Naive thymus-derived CD8-positive, alpha-beta T cell (primary cell): ENCODE data around the gene PEX5L. TPM values are rescaled to one million over a fixed set of nuclear protein-coding genes. Genes with fewer than 3 reads are reported as not detected.

Experiments
- ATAC-seq, 2 donors: fragments of 150-1000 bp; cut with Tn5 transposase in 1 of 2; sonication (Bioruptor Pico), chemical (Tn5 transposase) in 1 of 2; 1 replicate in 1 of 2; 2 replicates in 1 of 2; pipeline ENCODE4 v1.10.0; 2021; ENCODE audit warnings: mild to moderate bottlenecking in 2 of 2, moderate library complexity in 2 of 2
- POLR2A ChIA-PET: fragments of 350-600 bp; sonication (Branson Sonifier 250); formaldehyde crosslinking; loops from one replicate; lab custom pipeline; 2021; ENCODE audit warnings: antibody characterized with exemption; lab: Charles Lee
- DNase-seq, 10 donors: peaks; one replicate each; pipeline versions ENCODE4 v3.0.0 to v3.0.0-alpha.2; 2020 to 2022
- H3K27ac Mint-ChIP-seq, 10 donors: one replicate each; pipeline ENCODE4 v1.8.0; 2020 to 2022; ENCODE audit warnings: mild to moderate bottlenecking in 10 of 10, mixed read lengths in 10 of 10, moderate library complexity in 4 of 10, inconsistent platforms in 1 of 10
- H3K27me3 Mint-ChIP-seq, 5 donors: one replicate each; pipeline ENCODE4 v1.8.0; 2021 to 2022; ENCODE audit warnings: mixed read lengths in 5 of 5
- H3K36me3 Mint-ChIP-seq, 3 donors: one replicate each; pipeline ENCODE4 v1.8.0; 2020 to 2022; ENCODE audit warnings: mixed read lengths in 3 of 3, mild to moderate bottlenecking in 2 of 3, inconsistent platforms in 1 of 3
- H3K4me1 Mint-ChIP-seq, 4 donors: one replicate each; pipeline ENCODE4 v1.8.0; 2021 to 2022; ENCODE audit warnings: mixed read lengths in 4 of 4
- H3K4me3 Mint-ChIP-seq, 10 donors: one replicate each; pipeline ENCODE4 v1.8.0; 2020 to 2022; ENCODE audit warnings: mild to moderate bottlenecking in 10 of 10, mixed read lengths in 10 of 10, moderate library complexity in 6 of 10, inconsistent platforms in 1 of 10
- H3K9me3 Mint-ChIP-seq, 9 donors: one replicate each; pipeline ENCODE4 v1.8.0; 2020 to 2022; ENCODE audit warnings: mixed read lengths in 9 of 9, mild to moderate bottlenecking in 3 of 9, inconsistent platforms in 1 of 9, moderate library complexity in 1 of 9
- polyA plus RNA-seq, 3 donors: library from polyadenylated mRNA; unstranded; fragments of 300-500 nt; fragmentation: Illumina TruSeq; gene quantifications; one replicate each; pipeline ENCODE4 v1.2.3, GENCODE V29; 2021
- total RNA-seq, 8 experiments: library from RNA in 2 of 8; stranded (reverse) in 2 of 8; gene quantifications; one replicate each; pipeline ENCODE4 v1.2.3 and lab custom pipeline; 2021 to 2026

PEX5L gene
- total and polyA plus RNA-seq, 5 experiments from 2014 or later: 0.03 to 0.26 TPM; not detected in 3

DNA sequence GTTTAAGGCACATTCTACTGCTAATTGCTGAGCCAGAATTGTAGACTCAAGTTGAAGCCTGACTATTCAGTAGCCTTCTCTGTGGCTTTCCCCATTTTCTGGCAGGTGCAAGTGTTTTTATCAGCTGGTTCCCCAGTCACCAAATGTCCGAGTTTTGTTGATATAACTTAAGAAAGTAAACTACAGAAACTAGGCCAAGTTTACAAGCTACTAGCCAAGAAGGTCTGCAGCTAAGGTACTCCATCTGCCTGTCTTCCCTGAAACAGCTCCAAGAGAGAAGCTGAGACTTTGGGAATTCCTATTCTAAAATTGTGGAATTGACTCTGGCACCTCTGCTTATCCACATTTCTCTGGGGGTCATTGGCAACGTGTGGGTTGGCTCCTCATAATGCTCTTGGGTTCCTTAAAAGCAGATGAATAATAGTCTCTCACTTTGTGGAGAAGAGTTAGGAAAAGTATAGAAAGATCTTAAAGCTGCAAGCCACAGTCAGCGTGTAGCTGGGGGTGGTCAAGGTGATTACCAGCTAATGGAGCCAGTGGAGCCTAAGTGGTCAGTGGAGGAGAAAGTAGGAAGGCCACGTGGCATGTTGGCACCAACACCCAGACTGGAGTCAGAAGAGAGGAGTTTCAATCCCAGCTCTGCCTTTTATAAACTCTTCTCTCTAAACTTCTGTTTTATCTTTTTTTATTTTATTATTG, 128.8 kb downstream of the PEX5L start:
- H3K4me3 Mint-ChIP-seq: no peak overlapping the region
- no peaks in the 10 kb centered on the region for H3K9me3 Mint-ChIP-seq
- H3K27ac Mint-ChIP-seq: no peak overlapping the region
- no peaks in the 10 kb centered on the region for H3K4me1 Mint-ChIP-seq
- H3K27me3 Mint-ChIP-seq: peaks cover 0 to 14% (median 2%) of the 10 kb centered on the region in 5 donors
- no peak for ATAC-seq
- no peak for DNase-seq
- H3K36me3 Mint-ChIP-seq: no peaks in the 10 kb centered on the region
- POLR2A ChIA-PET: no interaction called here

DNA sequence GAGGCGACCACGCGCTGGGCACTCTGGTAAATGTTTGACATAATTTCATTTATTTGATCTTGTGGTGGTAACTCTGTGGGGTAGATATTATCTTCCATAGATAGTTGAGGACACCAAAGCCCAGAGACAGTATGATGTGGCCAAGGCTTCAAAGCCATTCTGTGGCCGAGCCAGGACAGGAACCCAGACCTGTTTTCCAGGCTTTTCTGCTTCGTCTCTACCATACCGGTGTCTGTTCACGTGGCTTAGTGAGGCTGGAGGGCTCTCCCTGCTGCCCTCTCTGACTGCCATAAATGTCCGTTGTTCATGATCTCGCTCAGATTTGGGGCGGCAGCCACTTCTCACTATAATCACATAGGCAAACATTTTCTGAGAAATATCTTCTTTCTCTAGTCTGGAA, 134.7 kb downstream of the PEX5L start:
- Mint-ChIP-seq H3K36me3 (no peaks in the 10 kb centered on the region), H3K27ac (no peak overlapping the region), H3K4me1 (no peaks in the 10 kb centered on the region), H3K4me3 (no peak overlapping the region), H3K9me3 (no peaks in the 10 kb centered on the region), H3K27me3 (peaks cover 5 to 15% (median 8%) of the 10 kb centered on the region in 5 donors)
- POLR2A ChIA-PET: no interaction called here
- DNase-seq (no peak), ATAC-seq (no peak)

- Mint-ChIP-seq H3K36me3 (no peaks in the 10 kb centered on the region), H3K4me1 (no peaks in the 10 kb centered on the region), H3K27ac (no peak overlapping the region), H3K9me3 (no peaks in the 10 kb centered on the region), H3K4me3 (no peak overlapping the region), H3K27me3 (peaks cover 4 to 8% (median 6%) of the 10 kb centered on the region in 5 donors)
- ATAC-seq (no peak), DNase-seq (peak in 1 of 10 donors; percentile 10)
- POLR2A ChIA-PET: no interaction called here
Observed at GRCh38 chr3:179898024-179898423, 138.7 kb downstream of the PEX5L start.

- no peaks in the 10 kb centered on the region for H3K9me3 Mint-ChIP-seq
- no peak overlapping the region for H3K27ac Mint-ChIP-seq
- H3K4me1 Mint-ChIP-seq: no peaks in the 10 kb centered on the region
- no peak overlapping the region for H3K4me3 Mint-ChIP-seq
- ATAC-seq (no peak), DNase-seq (no peak)
- no peaks in the 10 kb centered on the region for H3K36me3 Mint-ChIP-seq
- peaks cover 2 to 7% (median 5%) of the 10 kb centered on the region in 5 donors for H3K27me3 Mint-ChIP-seq
- POLR2A ChIA-PET: no interaction called here
Observed at GRCh38 chr3:179897231-179897630, 139.5 kb downstream of the PEX5L start.

DNA sequence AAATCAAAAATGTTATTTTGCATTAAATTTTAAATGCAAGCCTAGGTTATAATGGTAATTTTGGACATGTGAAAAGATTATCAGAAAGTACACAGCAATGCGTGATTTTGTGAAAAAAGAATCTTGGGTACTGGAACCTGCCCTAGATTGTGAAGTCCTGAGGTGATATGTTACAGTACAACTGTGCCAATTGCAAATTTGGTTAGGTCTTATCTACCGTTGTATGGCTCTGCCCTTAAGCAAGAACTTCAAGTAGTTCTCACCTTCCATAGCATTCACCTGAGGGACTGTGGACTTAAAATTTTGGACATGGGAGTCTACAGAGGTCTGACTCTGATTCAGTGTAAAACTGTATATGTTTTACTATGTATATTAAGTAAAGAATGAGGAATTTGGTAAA, 140.2 kb downstream of the PEX5L start:
- Mint-ChIP-seq H3K4me1 (no peaks in the 10 kb centered on the region), H3K9me3 (no peaks in the 10 kb centered on the region), H3K4me3 (no peak overlapping the region), H3K36me3 (no peaks in the 10 kb centered on the region), H3K27ac (no peak overlapping the region), H3K27me3 (peaks cover 0 to 7% (median 0%) of the 10 kb centered on the region in 5 donors)
- DNase-seq: no peak
- POLR2A ChIA-PET: no interaction called here
- no peak for ATAC-seq

- no peaks in the 10 kb centered on the region for H3K9me3 Mint-ChIP-seq
- H3K36me3 Mint-ChIP-seq: no peaks in the 10 kb centered on the region
- POLR2A ChIA-PET: no interaction called here
- H3K4me3 Mint-ChIP-seq: no peak overlapping the region
- no peak overlapping the region for H3K27ac Mint-ChIP-seq
- H3K4me1 Mint-ChIP-seq: no peaks in the 10 kb centered on the region
- ATAC-seq (no peak), DNase-seq (no peak)
- H3K27me3 Mint-ChIP-seq: peaks cover 0 to 7% (median 0%) of the 10 kb centered on the region in 5 donors
Observed at GRCh38 chr3:179895330-179895729, 141.4 kb downstream of the PEX5L start.

DNA sequence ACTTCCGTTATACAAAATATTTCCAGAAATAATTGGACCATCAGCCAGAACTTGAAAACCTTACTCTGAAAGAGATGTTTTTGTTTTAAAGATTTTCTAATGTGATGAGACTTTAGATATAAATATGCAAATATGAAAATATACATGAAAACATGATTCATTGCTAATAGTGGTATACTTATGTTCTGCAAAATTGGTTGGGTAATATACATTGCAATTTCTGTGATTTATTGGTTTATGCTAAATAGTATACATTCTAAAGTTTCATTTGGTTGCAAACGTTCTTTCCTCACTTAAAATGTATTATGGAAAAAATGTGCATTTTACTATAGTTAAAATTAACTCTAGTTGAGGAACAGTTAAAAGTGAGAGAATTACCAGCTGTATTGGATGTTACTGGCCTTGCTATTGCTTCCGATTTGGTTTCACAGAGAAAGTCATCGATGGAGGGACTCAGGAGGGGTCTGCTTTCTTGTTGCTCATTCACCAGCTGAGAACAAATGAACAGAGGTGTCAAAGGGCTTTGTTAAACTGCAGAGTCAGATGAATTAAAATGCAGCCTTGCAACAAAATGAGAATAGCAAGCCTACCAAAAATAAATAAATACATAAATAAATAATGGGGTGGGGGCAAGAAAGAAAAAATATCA, 149.3 kb downstream of the PEX5L start:
- no peaks in the 10 kb centered on the region for H3K9me3 Mint-ChIP-seq
- DNase-seq (no peak), ATAC-seq (no peak)
- POLR2A ChIA-PET: no interaction called here
- H3K27me3 Mint-ChIP-seq: peaks cover 0 to 4% (median 0%) of the 10 kb centered on the region in 5 donors
- no peaks in the 10 kb centered on the region for H3K4me1 Mint-ChIP-seq
- no peak overlapping the region for H3K4me3 Mint-ChIP-seq
- no peak overlapping the region for H3K27ac Mint-ChIP-seq
- H3K36me3 Mint-ChIP-seq: no peaks in the 10 kb centered on the region

DNA sequence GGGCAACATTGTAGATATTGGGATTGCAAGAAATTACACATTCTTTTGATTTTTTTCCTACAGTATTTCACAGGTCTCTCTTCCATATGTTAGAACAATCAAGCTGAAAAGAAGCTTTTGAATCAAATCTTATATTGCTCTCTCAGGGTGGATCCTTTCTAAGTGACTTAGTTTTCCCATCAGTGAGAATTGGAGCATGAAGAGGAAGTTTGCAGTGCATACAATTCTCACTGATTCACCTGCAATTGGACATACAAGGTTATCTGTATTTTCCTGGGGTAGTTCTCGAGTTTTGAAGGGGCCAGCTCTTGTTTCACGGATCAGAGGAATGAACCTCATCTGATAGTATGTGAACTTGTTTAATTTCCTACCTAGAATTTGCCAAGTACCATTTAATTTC, 150.8 kb downstream of the PEX5L start:
- H3K9me3 Mint-ChIP-seq: no peaks in the 10 kb centered on the region
- DNase-seq: no peak
- no peak for ATAC-seq
- H3K27ac Mint-ChIP-seq: no peak overlapping the region
- no peaks in the 10 kb centered on the region for H3K4me1 Mint-ChIP-seq
- POLR2A ChIA-PET: no interaction called here
- H3K27me3 Mint-ChIP-seq: peaks cover 0 to 2% (median 0%) of the 10 kb centered on the region in 5 donors
- no peak overlapping the region for H3K4me3 Mint-ChIP-seq
- H3K36me3 Mint-ChIP-seq: no peaks in the 10 kb centered on the region

DNA sequence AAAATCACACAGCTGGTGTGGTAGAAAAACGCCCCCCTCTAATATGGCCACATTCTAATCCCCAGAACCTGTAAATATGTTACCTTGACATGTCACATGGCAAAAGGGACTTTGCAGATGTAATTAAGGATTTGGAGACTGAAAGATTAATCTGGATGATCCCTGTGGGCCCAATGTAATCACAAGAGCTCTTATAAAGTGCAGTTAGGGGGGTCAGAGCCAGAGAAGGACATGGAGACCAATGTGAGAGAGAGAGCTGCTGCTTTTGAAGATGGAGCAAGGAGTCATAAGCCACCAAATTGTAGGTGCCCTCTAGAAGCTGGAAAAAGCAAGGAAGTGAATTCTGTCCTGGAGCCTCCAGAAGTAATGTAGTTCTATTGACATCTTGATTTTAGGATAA, 152.6 kb downstream of the PEX5L start:
- H3K4me1 Mint-ChIP-seq: no peaks in the 10 kb centered on the region
- no peaks in the 10 kb centered on the region for H3K36me3 Mint-ChIP-seq
- H3K27ac Mint-ChIP-seq: no peak overlapping the region
- no peak for DNase-seq
- ATAC-seq: no peak
- POLR2A ChIA-PET: no interaction called here
- H3K9me3 Mint-ChIP-seq: no peaks in the 10 kb centered on the region
- peaks cover 0 to 3% (median 0%) of the 10 kb centered on the region in 5 donors for H3K27me3 Mint-ChIP-seq
- H3K4me3 Mint-ChIP-seq: no peak overlapping the region

DNA sequence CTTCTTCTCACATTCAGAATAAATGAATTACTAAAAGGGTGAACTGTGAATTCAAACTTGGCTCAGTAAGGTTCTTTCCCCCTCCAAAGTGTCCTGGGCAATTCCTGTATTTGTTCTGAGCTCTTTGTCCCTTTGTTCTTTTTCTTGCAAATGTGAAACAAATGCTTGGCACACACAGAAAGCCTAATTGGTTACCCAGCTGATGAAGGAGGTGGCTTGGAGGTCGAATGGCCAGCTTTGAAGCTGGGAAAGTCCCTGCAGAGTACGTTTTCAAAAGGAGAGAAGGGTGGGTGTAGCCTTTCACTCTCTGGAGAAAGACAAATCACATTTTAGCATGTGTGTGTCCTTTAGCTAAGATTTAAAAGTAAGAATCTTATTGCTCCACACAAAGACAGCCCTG, 154.4 kb downstream of the PEX5L start:
- POLR2A ChIA-PET: no interaction called here
- Mint-ChIP-seq H3K27me3 (peaks cover 0 to 12% (median 3%) of the 10 kb centered on the region in 5 donors), H3K4me3 (no peak overlapping the region), H3K36me3 (no peaks in the 10 kb centered on the region), H3K9me3 (no peaks in the 10 kb centered on the region), H3K27ac (no peak overlapping the region), H3K4me1 (no peaks in the 10 kb centered on the region)
- ATAC-seq (peak in 1 of 2 donors; percentile 43), DNase-seq (no peak)

GRCh38 chr3:179881791-179882190, 154.9 kb downstream of the PEX5L start:
- no peaks in the 10 kb centered on the region for H3K9me3 Mint-ChIP-seq
- no peaks in the 10 kb centered on the region for H3K4me1 Mint-ChIP-seq
- H3K27ac Mint-ChIP-seq: no peak overlapping the region
- no peak for ATAC-seq
- no peak for DNase-seq
- POLR2A ChIA-PET: no interaction called here
- peaks cover 0 to 12% (median 3%) of the 10 kb centered on the region in 5 donors for H3K27me3 Mint-ChIP-seq
- H3K36me3 Mint-ChIP-seq: no peaks in the 10 kb centered on the region
- H3K4me3 Mint-ChIP-seq: no peak overlapping the region

DNA sequence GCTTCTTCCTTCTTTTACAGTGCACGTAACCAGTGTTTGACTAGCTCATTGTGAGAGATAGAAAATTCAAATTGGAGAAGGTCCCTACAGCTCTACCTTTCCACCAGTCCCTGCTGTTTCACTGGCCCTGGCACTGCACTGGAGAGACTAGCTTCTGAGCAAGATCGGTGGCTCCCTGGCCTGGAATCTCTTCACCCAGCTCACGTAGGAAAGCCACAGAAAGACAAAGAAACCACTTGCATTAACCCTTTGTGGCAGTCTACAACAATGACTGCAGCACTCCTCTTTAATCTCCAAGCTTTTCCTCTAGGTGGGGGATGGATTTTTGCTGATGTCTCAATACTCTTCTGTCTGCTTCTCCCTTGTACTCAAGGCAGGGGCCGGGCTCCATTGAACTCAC, 155.9 kb downstream of the PEX5L start:
- ATAC-seq: no peak
- DNase-seq: no peak
- Mint-ChIP-seq H3K4me1 (no peaks in the 10 kb centered on the region), H3K9me3 (no peaks in the 10 kb centered on the region), H3K36me3 (no peaks in the 10 kb centered on the region), H3K27ac (no peak overlapping the region), H3K4me3 (no peak overlapping the region), H3K27me3 (peaks cover 0 to 12% (median 3%) of the 10 kb centered on the region in 5 donors)
- POLR2A ChIA-PET: no interaction called here

GRCh38 chr3:179876440-179876839, 160.3 kb downstream of the PEX5L start:
- DNase-seq: no peak
- Mint-ChIP-seq H3K4me1 (no peaks in the 10 kb centered on the region), H3K36me3 (no peaks in the 10 kb centered on the region), H3K9me3 (no peaks in the 10 kb centered on the region), H3K27me3 (peaks cover 0 to 14% (median 2%) of the 10 kb centered on the region in 5 donors), H3K4me3 (no peak overlapping the region), H3K27ac (no peak overlapping the region)
- ATAC-seq: no peak
- POLR2A ChIA-PET: no interaction called here
